ENCODE data around the gene UBXN6.

UBXN6 gene

GRCh38 chr19:4396949-4397783 lies 60.4 kb downstream of the UBXN6 start:
- TF ChIP-seq POLR2AphosphoS5 (IDR thresholded peaks at IDR 0.05; ENCODE audit: low read depth, low read length), result no peak
- no peak for TF ChIP-seq SIN3A (IDR thresholded peaks at IDR 0.05; ENCODE audit: borderline replicate concordance, insufficient read depth, low read length)
- no peak for TF ChIP-seq FOXP2 (optimal IDR thresholded peaks at IDR 0.05; ENCODE audit: borderline replicate concordance, extremely low read depth, extremely low read length, insufficient read depth)
- no peak for TF ChIP-seq TAF1 (IDR thresholded peaks at IDR 0.05; ENCODE audit: borderline replicate concordance, insufficient read depth, low read length)
- TF ChIP-seq REST (IDR thresholded peaks at IDR 0.05; ENCODE audit: insufficient read depth in 1 of 2, low read depth in 2 of 2, low read length in 2 of 2), result no peak
